ENCODE measurements around the gene ARMC2.

DNA sequence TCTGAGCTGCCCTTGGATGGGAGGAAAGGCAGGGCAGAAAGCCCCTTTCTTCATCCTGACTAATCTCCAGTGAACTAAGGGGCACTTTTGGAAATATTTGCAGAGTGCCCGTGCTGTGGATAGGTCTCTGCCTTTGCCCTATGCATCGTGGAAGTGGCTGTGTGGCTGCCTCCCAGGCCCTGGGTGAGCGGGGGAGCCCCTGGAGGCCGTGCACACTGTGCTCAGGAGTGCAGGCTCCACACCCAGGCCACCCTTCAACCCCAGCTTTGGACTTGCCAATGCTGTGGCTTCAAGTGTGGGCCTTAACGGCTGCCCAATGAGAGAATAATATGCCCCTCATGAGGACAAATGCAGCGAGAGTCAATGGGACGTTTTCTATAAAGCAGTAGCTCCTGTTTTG lies 36.7 kb upstream of the ARMC2 start:
- TF ChIP-seq POLR2A (IDR thresholded peaks at IDR 0.05): no peak
- TF ChIP-seq, protein P1, sequence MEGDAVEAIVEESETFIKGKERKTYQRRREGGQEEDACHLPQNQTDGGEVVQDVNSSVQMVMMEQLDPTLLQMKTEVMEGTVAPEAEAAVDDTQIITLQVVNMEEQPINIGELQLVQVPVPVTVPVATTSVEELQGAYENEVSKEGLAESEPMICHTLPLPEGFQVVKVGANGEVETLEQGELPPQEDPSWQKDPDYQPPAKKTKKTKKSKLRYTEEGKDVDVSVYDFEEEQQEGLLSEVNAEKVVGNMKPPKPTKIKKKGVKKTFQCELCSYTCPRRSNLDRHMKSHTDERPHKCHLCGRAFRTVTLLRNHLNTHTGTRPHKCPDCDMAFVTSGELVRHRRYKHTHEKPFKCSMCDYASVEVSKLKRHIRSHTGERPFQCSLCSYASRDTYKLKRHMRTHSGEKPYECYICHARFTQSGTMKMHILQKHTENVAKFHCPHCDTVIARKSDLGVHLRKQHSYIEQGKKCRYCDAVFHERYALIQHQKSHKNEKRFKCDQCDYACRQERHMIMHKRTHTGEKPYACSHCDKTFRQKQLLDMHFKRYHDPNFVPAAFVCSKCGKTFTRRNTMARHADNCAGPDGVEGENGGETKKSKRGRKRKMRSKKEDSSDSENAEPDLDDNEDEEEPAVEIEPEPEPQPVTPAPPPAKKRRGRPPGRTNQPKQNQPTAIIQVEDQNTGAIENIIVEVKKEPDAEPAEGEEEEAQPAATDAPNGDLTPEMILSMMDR (IDR thresholded peaks at IDR 0.05): no peak
